Globus pallidus (tissue), 1 donor: ENCODE results near the gene TTC33.
"Not testable (repeated sequence)": the region's sequence is repeated elsewhere in the genome, so short reads cannot be mapped to it uniquely, and the experiment has no call there.

Experiments used
- DNase-seq: peaks from one replicate; pipeline ENCODE4 v3.0.0-alpha.2; 2015; ENCODE audit warnings: low spot score

The TTC33 gene

DNA sequence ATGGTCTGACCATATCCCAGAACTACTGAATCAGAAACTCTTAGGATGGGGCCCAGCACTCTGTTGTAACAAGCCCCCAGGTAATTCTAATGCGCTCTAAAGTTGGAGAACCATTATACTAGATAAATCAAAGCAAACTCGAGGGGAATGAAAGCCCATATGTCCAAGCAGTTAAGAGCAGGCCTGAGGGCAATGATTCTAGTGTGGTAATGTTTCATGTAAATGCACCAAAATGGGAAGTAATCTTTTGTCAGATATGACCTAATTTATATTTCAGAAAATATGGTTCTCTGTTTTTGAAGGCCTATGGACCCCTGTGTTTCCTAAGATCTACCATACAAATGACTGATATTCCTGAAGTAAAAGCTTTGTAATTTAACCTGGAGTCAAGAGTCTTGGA is 184.0 kb downstream of the TTC33 start:
- no peak for DNase-seq

- no peak for DNase-seq
These were observed 185.2 kb downstream of the TTC33 start for GRCh38 chr5:40570408-40571129.

DNA sequence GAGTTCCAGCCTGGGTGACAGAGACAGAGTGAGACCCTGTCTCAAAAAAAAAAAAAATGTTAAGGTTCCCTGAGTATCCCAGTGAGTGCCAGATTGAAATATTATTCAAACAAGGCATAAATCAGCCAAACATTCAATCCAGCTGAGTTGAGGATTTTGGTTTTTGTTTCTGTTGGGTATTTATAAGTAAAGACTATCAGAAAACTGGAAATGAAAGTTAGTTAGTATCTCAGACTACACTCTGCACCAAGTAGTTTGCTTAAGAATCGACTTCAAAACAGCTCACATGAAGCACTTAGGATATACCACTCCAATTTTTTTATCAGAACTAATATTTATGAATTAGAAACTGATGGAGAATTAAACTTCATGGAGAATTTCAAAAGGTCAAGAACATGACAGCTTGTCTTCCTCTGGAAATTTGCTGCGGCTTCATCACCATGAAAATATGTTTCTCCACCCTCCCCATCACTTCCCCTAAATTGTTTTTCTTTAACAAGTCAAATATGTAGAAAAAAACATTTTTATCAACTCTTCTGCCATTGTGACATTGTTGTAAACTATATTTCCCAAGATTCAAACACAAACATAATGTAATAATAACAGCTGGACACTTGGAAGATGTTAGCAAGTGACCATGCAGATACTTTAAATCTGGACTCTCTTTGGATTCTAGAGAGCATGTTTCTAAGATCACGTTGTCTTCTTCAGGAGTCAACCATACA is 186.1 kb downstream of the TTC33 start:
- no peak for DNase-seq

- DNase-seq, result no peak
These were observed 187.2 kb downstream of the TTC33 start for GRCh38 chr5:40568548-40568947.

DNA sequence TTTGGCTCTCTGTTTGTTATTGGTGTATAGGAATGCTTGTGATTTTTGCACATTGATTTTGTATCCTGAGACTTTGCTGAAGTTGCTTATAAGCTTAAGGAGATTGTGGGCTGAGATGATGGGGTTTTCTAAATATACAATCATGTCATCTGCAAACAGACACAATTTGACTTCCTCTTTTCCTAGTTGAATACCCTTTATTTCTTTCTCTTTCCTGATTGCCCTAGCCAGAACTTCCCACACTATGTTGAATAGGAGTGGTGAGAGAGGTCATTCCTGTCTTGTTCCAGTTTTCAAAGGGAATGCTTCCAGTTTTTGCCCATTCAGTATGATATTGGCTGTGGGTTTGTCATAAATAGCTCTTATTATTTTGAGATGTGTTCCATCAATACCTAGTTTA is 192.6 kb downstream of the TTC33 start:
- not testable (repeated sequence) for DNase-seq

GRCh38 chr5:40560474-40561110 is 195.2 kb downstream of the TTC33 start:
- DNase-seq, result no peak

- DNase-seq, result no peak
These were observed 196.5 kb downstream of the TTC33 start for GRCh38 chr5:40559306-40559705.

DNA sequence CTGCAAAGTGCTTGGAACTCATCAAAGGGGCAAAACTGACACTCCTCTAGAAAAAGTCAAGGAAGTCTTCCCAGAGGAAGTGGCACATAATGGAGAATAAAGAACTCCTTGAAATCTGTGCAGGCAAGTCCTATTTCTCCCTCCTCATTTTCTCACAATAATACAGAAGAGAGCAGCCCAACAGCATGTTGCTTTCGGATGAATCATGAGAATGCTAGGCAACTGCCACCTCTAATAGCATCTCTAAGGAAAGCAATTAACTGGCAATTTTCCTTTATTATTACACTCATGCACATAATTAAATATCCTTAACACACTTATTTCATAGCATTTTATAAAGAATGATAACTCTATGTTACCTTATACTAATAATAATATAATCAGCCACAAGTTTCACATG is 198.3 kb downstream of the TTC33 start:
- DNase-seq, result no peak

GRCh38 chr5:40556811-40557210 is 198.9 kb downstream of the TTC33 start:
- no peak for DNase-seq

DNA sequence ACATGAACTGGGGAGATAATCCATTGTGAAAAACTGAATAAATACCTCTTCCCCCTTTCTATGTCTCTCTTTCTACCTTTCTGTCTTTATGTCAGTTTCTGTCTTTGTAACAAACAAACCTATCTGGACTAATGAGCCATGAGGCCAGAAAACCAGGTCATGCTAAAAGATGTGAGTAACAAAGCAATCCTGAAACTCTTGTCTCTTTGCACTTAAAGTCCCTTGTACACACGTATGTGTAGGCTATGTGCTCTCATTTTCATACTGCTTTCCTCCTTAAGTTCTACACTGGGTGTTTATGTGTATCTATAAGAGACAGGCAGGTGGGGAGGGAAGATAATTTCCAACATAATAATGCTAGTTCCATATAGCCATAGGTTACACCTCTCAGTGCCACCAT is 199.9 kb downstream of the TTC33 start:
- no peak for DNase-seq

GRCh38 chr5:40554813-40555212 is 200.9 kb downstream of the TTC33 start:
- no peak for DNase-seq

DNA sequence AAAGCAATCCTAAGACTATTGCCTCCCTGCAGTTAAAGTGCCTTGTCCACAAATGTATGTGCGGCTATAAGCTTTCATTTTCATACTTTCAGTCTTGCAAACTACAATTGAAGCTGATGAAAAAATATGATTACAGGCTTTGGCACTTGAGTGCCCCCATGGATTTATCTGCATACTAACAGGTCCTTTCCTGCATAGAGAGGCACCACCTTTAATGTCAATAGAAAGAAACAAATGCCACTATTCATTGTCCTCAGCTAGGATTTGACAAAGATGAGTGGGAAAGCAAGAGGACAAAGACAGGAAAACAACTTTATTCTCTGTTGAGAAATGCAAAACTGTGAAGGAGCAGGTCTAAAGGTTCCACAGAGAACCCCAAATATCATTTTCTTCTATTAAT is 201.7 kb downstream of the TTC33 start:
- no peak for DNase-seq

GRCh38 chr5:40552981-40553380 is 202.8 kb downstream of the TTC33 start:
- no peak for DNase-seq

DNA sequence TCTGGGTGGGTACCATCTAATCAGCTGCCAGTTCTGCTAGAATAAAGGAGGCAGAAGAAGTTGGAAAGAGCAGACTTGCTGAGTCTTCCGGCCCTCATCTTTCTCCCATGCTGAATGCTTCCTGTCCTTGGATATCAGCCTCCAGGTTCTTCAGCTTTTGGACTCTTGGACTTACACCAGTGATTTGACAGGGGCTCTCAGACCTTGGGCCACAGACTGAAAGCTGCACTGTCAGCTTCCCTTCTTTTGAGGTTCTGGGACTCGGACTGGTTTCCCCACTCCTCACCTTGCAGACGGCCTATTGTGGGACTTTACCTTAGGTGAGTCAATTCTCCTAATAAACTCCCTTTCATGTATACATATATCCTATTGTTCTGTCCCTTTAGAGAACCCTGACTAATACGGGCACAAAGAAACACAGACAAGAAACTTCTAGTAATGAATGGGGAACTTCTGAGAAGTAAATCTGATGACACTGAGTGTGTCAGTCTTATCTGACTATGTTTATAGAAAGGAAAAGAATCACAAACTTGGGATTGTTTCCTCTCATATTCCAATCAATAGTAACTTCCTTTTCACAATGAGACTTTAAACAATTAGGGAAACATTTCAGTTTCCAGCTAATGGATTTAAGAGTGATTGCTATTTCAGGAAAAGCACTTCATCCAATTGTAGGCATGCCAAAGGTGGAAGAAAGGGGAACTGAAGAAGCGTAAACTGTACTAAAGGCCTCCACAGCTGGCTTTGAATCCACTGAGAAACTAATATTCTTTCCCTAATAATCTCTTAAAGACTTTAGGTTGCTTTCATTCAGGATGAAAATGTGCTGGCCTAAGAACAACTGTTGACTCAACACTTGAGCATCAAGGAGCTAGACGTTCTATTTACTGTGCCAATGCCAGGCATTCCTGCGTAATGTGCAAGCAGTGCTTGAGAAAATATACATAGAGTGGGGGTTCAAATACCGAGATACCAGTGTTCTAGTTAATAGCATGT is 204.0 kb downstream of the TTC33 start:
- peak; percentile 7 for DNase-seq

DNA sequence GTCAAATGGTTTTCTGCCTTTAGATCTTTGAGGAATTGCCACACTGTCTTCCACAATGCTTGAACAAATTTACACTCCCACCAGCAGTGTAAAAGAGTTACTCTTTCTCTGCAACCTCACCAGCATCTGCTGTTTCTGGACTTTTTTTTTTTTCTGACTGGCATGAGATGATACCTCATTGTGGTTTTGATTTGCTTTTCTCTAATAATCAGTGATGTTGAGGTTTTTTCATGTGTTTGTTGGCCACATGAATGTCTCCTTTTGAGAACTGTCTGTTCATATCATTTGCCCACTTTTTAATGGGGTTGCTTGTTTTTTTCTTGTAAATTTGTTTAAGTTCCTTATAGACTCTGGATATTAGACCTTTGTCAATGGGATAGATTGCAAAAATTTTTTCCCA is 205.3 kb downstream of the TTC33 start:
- DNase-seq, result no peak

DNA sequence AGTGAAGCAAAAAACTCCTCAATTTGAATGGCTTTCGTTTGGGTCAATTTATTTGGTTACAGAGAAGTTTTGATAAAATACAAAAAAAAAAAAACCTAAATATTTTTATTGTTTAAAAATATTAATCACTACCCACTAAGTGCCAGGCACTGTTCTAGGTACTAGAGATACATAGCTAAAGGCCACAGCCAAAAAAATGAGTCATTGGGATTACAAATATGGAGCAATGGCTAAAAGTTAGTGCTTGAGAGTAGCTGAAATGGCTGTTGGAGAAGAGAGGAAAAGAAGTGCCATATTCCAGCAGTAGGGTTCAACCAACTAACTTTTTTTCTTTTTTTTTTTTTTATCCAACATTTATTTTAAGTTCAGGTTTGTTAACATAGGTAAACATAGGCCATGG is 206.1 kb downstream of the TTC33 start:
- DNase-seq, result no peak

- DNase-seq, result no peak
These were observed 207.7 kb downstream of the TTC33 start for GRCh38 chr5:40547994-40548575.

DNA sequence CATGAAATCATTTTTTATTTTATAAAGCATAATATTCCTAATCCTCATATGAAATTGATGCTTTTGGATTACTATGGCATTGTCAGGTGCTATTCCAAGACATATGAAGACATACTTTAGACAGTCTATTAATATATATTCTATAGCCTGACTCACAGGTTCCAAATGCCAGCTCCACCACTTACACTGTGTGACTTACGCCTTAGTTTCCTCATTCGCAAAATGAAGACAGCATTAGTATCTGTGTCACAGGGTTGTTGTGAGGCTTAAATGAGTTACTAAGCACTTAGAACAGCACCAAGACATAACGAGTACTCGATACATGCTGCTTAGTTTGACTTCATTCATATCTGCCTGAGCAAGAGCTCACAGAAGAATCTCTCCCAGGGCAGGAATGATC is 208.2 kb downstream of the TTC33 start:
- no peak for DNase-seq

- no peak for DNase-seq
These were observed 215.5 kb downstream of the TTC33 start for GRCh38 chr5:40540301-40540700.

GRCh38 chr5:40524677-40525076 is 231.1 kb downstream of the TTC33 start:
- DNase-seq, result no peak

- DNase-seq, result no peak
These were observed 233.8 kb downstream of the TTC33 start for GRCh38 chr5:40521925-40522324.
